HL-60/S4 (cell line): ENCODE results near the gene HLA-DRA.

ENCODE experiments used
- in situ Hi-C: fragments of 300-500 bp; cut with MboI; formaldehyde crosslinking; loops from 2 replicates; pipeline ENCODE4 v1.14.3; 2022; ENCODE audit warnings: low sequenced_read_pairs

HLA-DRA gene

DNA sequence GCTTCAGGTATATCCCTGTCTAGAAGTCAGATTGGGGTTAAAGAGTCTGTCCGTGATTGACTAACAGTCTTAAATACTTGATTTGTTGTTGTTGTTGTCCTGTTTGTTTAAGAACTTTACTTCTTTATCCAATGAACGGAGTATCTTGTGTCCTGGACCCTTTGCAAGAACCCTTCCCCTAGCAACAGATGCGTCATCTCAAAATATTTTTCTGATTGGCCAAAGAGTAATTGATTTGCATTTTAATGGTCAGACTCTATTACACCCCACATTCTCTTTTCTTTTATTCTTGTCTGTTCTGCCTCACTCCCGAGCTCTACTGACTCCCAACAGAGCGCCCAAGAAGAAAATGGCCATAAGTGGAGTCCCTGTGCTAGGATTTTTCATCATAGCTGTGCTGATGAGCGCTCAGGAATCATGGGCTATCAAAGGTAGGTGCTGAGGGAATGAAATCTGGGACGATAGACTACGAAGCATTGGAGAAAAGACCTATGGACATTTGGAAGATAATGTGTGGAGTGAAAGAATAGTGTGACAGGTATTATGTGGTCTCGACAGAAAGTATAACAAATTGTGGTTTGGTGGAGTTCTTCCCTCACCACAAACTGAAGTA lies at the start of gene HLA-DRA:
TSS of gene HLA-DRA (plus strand) at position 286 of the 613 bp plus-strand sequence. CDS start at position 350, 64 bp downstream.
- in situ Hi-C loops: no loop called here

DNA sequence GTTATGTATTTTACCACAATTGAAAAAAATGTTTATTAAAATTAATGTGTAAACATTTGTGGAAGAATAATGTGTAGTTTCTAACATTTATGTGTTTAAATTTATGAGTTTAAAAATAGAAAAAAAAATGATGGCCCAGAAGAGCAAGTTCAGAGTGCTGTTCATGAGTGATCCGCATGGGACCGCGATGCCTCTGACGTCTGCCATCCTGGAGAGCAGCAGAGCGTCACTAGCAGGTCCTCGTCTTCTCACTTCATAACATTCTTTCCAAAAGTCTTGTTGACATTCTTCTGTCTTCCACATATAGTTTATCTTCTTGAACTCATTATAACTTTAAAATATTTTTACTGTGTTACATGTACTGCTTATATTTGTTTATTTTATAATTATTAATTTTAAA lies 48.2 kb upstream of the HLA-DRA start:
- in situ Hi-C loops: no loop called here

DNA sequence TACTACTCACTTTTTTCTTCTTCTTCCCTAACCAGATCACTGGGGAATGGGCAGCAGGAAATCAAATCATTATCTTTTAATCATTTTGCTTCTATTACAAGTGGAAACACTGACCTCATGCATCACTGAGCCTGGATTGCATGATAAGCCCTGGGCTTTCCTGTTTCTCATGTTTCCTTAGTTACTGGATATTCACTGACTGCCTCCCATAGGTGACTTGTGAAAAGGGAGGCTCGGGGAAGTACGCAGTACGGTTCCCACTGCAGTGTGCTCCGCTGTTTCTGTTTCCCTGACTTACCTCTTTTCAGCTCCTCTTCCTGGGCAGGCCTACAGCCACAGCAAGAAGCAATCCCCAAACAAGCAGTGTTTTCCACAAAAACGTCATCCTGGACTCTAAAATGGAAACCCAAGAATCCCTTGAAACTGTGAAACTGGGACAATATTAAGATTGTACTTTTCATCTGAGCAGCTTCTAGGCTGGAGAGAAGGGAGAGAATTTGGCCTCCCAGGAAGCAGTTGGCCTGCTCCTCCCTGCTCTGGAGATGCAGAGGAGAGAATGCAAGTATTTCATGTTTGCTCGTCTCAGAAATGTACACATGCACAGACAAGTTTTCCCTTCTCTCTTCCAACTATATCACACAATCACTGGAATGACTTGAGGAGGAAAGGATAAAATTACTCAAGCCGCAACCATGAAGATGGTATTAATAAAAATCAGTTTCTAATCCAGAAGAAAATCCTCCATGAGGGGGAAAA lies 45.8 kb upstream of the HLA-DRA start:
- in situ Hi-C loops: no loop called here

DNA sequence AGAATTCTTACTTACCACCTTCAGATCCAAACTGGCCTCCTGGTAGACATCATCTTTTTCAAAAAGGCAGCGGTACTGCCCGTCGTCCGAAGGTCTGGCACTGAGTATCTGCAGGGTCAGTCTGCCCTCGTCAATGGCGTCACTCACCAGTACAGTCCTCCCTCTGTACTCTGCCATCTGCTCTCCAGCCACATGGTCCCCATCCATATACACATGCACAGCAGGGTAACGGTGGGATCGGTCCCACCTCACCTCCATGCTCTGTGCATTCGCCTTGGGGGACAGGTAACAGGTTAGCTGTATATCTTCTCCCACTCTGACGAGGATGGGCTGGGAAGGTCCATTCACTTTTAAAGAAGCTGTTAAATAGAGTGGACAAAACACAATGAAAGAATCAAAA lies 43.7 kb upstream of the HLA-DRA start:
- in situ Hi-C loops: no loop called here

DNA sequence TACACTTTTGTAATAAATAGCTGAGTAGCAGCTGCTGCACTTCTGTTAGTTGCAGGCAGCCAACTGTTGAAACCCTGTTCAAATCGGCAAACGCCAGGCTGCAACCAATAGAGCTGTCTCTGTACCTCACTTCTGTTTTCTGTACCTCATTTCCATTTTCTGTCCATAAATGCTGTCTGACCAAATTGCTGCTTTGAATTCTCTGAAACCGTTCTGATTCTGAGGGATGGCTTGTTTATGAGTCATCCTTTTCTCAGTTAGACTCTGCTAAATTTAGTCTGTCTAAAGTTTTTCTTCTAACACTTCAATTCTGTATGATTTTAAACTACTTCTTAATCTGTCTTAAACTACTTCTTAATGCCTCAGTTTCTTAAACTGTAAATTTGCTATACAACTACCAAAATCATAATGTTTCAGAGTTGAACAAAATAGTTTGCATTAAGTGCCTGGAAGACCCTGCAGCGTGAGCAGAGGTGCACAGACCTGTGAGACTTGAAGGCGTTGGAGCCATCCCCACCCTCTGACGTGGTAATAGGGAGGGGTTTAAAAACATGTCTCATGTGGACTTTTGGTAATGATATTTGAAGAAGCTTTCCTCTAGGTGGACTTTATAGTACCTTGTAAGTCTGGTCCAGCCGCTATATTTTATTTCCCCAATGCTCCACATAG lies 42.3 kb upstream of the HLA-DRA start:
- in situ Hi-C loops: no loop called here

DNA sequence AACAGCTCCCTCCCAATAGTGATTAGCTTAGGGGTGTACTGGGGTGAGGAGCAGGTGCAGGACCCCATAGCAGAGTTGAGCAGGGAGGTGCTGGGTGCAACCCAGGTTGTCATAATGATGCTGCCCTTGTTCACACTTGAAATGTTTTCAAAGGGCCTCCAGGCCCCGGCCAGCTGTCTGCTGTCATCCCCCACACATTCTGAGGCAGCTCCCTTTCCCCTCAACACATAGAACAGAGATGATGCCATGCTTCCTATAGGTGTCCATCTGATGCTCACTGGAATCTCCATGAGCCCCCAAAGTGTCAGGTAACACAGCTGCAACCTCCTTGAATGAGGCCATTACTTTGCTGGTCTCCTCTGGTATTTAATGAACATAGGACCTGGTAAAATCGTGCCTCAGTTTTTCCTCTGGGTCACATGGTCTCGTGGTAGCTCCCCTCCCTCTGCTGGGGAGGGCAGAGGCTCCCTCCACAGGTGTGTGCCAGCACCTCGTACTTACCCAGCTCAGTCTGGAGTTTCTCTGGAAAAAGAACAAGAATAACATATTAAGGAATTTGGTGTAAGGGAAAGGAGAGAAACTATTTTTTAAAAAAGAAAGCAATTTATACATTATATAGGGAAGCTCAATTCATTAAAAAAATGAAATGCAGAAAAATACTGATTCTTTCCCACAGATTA lies 38.3 kb upstream of the HLA-DRA start:
- in situ Hi-C loops: no loop called here

DNA sequence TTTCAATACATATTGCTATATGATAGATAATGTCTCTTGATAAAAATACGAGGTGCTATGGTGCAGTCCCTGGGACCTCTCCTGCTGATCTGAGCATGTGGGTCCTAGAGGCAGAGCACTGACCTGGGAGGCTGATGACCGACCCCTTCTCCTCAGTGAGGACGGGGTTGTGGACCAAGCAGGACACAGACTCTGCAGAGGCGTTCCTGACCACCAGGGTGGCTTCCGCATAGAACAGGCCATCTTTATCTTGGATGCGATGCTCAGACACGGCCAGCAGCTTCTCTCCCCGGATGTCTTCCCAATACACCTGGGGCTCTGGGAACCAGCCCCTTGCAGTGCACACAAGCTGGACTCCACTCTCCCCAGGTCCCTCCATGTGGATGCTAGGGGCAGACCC lies 36.9 kb upstream of the HLA-DRA start:
- in situ Hi-C loops: no loop called here

DNA sequence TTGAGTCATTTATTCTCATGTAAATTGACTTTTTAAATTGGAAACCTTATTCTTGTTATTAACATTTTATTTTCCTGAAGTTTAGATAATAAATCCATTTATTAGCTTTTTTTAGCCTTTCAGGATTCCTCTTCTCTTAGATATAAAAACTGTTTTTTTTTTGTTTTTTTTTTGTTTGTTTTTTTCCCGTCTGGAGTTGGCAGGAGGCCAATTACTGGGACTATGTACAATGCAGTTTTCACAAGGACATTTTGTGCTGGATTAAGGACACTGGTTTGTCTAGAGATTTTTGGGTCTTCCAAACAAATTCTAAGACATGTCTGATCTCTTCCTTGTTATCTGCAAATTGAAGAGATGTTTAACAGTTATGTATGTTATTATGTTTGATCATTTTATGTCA lies 34.0 kb upstream of the HLA-DRA start:
- in situ Hi-C loops: no loop called here

DNA sequence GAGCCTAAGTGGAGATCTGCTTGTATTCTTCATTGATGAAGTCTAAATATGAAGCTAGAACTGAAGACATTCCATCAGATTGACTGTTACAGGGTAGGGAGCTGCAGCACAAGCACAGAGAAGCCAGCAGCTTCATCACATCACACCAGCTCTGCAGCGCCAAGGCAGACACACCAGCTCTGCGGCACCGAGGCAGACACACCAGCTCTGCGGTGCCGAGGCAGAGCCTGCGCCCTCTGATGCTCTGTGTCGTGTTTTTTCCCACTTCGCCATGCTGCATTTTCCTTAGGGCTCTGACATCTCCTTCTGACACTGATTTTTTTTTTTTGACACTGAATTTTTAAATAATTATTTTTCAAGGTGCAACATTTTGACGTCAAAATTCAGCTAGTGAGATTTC lies 33.5 kb upstream of the HLA-DRA start:
- in situ Hi-C loops: no loop called here

DNA sequence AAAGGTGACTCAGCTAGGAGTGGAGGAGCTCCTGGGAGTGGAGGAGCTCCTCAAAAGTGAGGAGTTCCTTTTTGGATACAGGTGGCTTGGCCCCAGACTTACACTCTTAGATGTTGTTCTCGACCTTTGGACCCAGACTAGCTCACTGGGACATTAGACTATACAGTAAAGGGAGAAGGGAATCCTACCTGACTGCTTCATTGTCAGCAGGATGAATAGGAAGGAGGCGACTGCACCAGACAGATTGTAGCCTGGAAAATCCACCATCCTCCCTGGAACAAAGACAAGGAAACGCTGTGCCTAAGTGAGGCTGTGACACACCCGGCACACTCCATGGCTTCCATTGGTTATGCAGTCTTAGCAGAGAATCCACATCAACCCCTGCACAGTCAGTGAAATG lies 32.8 kb upstream of the HLA-DRA start, which contains the start of gene BTNL2:
TSS of gene BTNL2 (minus strand) at position 325 of the 400 bp plus-strand sequence. CDS start at position 267, 58 bp downstream.
- in situ Hi-C loops: no loop called here

DNA sequence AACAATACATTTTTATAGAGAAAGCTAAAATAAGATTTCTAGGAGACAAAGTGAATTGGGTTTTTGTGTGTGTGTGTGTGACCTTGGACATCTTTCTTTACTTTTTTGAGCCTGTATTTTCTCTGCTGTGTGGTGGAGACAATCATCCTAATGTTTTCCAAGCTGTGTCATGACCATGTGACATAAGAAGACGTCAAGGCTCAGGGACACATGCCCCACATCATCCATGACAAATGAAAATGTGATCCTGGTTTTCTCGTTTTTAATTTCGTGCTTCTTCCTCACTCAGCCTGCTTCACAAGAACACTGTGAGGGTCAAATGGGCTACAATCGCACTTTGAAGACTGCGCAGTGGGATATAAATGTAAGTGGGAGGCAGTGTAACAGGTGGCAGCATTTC lies 28.8 kb upstream of the HLA-DRA start:
- in situ Hi-C loops: no loop called here

DNA sequence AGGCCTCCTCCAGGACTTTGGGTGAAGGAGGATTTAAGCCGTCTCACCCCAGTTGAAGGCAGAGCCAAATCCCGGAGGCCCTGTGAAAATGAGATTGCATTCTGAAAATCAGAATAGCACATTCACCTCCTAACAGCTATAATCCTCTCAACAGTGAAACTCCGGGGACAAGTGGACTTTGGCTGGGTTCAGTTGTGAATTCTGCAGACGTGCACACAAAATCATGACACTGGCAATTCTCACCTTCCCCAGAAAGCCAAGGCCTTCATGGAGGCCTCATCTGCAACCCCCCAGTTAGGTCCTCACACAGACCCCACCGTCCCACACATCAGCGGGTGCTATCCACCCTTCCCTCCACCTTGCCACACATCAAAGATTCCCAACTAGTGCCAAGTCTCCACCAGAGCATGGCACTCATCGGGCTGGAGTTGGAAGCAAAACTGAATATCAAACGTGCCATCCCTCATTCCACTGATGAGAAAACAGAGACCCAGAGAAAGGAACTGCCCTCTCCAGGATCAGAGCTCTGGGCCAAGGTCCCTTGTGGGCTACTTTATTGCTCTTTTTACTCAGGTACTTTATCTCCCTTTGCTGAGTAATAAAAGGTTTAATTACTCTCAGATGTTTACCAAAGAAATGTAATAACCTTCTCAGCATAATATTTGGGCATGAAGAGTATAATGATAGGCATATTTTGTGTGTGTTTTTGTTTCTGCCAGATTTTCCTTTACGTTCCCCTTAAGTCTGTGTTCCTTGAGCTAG lies 27.9 kb upstream of the HLA-DRA start:
- in situ Hi-C loops: no loop called here

DNA sequence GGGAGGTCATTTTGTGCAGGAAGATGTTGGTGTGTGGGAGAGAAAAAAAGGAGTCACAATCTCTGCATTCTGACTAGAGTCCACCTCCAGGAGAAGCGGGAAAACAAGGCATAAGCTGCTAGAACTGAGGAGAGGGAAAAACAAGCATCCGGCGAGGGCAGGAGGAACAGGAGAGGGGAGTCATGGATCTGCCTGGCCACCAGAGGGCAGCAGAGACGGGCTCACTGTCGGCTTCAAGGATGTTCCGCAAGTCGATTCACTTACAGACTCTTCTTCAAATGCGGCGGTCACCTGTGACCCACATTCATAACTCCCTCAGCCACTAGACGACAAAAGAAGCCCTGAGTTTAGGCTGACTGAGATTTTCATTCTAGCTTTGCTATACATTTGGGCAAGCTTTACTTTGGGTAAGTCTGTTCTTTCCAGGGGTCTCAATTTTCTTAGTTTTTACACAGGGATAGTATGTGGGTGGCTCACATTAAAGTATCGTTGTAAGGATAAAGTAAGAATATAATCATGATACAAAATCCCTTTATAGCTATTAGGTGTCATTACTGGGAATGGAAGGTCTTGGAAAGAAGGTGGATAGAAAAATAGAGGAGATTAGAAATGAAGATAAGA lies 26.1 kb upstream of the HLA-DRA start:
- in situ Hi-C loops: no loop called here

DNA sequence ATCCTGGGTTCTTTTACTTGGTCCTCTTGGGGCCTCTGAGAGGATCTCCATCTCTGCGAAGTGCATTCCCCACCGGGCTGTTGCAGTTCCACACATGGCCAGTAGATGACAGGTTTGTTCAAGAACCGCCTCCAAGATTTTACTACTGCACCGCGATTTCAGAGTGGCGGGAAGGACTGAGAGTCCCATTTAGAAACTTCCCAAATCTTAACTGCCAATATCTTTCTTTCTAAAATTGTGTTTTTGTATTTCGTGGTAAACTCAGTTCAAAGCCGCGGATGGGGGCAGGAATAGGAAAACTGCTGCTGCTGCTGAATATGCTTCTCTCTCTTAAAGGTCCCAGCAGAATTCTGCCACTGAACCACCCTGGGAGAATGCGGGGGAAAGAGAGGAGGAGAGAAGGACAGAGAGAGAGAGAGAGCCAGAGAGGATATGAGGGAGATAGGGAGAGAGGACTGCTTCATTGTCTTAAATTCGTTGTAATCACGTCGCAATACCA lies 24.1 kb upstream of the HLA-DRA start:
- in situ Hi-C loops: no loop called here

DNA sequence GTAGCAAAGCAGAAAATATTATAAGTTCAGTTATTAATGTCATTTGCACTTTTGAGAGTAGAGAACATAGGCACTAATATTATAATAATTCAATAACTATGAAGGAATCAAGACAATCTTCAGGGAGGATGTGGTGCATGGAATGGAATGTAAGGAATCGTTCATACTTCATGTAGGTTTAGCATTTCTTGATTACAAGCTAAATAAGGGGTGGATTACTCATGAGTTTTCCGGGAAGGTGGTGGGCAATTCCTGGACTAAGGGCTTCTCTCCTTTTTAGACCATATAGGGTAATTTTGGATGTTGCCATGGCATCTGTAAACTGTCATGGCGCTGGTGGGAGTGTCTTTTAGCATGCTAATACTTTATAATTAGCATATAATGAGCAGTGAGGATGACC lies 23.7 kb upstream of the HLA-DRA start:
- in situ Hi-C loops: no loop called here

DNA sequence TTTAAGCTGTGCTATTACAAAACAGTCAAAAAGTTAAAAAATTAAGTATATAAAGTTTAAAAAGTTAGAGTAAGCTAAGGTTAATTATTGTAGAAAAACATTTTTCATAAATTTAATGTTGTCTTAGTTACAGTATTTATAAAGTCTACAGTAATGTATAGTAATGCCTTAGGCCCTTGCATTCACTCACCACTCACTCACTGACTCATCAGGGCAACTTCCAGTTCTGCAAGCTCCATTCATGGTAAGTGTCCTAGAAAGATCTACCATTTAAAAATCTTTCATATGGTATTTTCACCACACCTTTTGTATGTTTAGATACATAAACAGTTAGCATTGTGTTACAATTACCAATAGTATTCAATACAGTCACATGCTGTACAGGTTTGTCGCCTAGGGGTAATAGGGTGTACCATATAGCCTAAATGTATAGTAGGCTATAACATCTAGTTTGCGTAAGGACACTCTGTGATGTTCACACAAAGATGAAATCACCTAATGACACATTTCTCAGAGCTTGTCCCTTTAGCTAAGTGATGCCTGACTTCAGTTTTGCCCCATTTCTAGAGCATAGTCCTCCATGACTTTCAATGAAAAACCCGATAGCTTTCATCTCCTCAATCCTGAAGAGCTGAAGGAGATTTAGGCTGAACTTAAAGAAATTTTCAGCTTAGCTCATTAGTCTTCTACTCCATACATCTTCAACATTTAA lies 14.9 kb upstream of the HLA-DRA start:
- in situ Hi-C loops: loop anchor here (10.0 kb wide), 1 partner anchor 370 kb away; no protein-coding TSS in a partner anchor

DNA sequence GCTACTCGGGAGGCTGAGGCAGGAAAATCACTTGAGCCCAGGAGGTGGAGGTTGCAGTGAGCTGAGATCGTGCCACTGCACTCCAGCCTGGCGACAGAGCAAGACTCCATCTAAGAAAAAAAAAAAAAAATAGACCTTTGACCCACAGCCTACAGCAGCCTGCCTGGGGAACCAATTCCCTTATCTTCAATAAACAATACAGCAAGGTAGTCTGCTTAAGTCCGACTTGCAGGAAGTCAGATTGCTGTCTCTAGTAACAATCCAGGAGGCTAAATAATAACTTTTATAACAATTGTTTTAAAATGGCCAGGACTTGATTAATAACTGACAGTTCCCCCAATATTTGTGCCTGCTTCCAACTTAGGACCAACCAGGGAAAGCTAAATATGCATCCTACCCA lies 13.3 kb upstream of the HLA-DRA start:
- in situ Hi-C loops: loop anchor here (10.0 kb wide), 1 partner anchor 368 kb away; no protein-coding TSS in a partner anchor

DNA sequence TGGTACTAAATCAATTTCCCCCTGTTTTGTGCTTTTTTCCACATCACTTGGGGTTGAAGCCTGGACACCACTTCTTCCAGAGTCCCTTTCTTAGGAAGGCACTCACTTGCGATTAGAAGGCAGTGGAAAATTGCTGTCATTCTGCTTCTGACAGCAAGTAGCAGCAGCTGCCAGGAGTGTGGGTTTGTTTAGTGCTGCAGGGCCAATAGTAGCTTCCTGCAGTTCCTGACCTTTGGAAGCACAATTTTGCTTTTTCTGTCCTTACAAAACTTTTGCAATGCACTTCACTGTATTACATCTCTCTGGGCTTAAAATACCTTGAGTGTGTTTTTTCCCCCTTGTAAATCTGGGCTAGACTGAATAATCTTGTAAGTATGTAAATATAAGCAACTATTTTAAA lies 12.5 kb upstream of the HLA-DRA start:
- in situ Hi-C loops: loop anchor here (10.0 kb wide), 1 partner anchor 368 kb away; no protein-coding TSS in a partner anchor

DNA sequence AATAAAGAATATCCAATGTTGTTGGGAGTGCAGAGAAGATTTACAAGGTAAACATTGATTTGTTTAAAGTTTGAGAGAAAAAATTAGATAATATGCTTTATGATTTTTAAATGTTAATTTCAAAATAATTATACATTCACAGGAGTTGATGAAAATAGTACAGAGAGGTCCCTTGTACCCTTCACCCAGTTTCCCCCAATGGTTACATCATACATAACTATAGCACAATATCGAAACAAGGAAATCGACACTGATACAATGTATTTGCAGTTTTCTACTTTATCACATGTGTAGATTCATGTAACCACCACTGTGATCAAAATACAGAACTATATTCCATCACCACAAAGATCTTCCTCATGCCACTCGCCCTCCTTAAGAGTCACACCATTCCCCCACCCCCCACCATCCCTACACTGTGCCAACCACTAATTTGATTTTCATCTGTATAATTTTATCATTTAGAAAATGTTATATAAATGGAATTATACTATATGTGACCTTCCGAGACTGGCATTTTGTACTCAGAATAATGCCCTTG lies 11.7 kb upstream of the HLA-DRA start:
- in situ Hi-C loops: loop anchor here (10.0 kb wide), 1 partner anchor 367 kb away; no protein-coding TSS in a partner anchor
